Measurements from ENCODE around the gene LSM2. TPM values are rescaled to one million over a fixed set of nuclear protein-coding genes. Genes with fewer than 3 reads are reported as not detected.

Gene LSM2
- total RNA-seq, 1 donor from 2014 or later, result 45.3 TPM

GRCh38 chr6:31758281-31758680 is 48.5 kb downstream of the LSM2 start:
- DNase-seq (ENCODE audit: extremely low read depth, low read depth, low spot score), result no peak

- DNase-seq (ENCODE audit: extremely low read depth, low read depth, low spot score), result no peak
These were observed 53.9 kb downstream of the LSM2 start for GRCh38 chr6:31752739-31753319.

GRCh38 chr6:31750411-31751022 is 56.2 kb downstream of the LSM2 start:
- no peak for DNase-seq (ENCODE audit: extremely low read depth, low read depth, low spot score)

- DNase-seq (ENCODE audit: extremely low read depth, low read depth, low spot score), result no peak
These were observed 57.3 kb downstream of the LSM2 start for GRCh38 chr6:31749301-31750036.

Other genes with a start within 250 kb of the LSM2 start
- gene LTA, start 234.7 kb downstream of the LSM2 start, total RNA-seq, result 0.53 TPM in 1 of 2 replicates, not detected in the other
- gene TNF, start 231.4 kb downstream of the LSM2 start, total RNA-seq, result 0.88 and 4.4 TPM in 2 replicates
- 16.5 and 41.8 TPM in 2 replicates for gene LTB, start 224.5 kb downstream of the LSM2 start, total RNA-seq
- 0.87 and 0.99 TPM in 2 replicates for gene LST1, start 220.7 kb downstream of the LSM2 start, total RNA-seq
- not detected in 2 replicates for gene NCR3, start 214.0 kb downstream of the LSM2 start, total RNA-seq
- gene AIF1, start 191.7 kb downstream of the LSM2 start, total RNA-seq, result not detected in 2 replicates
- 125 and 166 TPM in 2 replicates for gene PRRC2A, start 186.3 kb downstream of the LSM2 start, total RNA-seq
- 259 and 375 TPM in 2 replicates for gene BAG6, start 154.3 kb downstream of the LSM2 start, total RNA-seq
- gene APOM, start 151.1 kb downstream of the LSM2 start, total RNA-seq, result not detected in 2 replicates
- gene C6orf47, start 146.2 kb downstream of the LSM2 start, total RNA-seq, result 19.1 and 19.6 TPM in 2 replicates
- gene GPANK1, start 142.0 kb downstream of the LSM2 start, total RNA-seq, result 13.0 and 14.5 TPM in 2 replicates
- 292 and 314 TPM in 2 replicates for gene CSNK2B, start 140.9 kb downstream of the LSM2 start, total RNA-seq
- gene LY6G5B, start 137.0 kb downstream of the LSM2 start, total RNA-seq, result 2.6 and 7.9 TPM in 2 replicates
- gene LY6G5C, start 125.9 kb downstream of the LSM2 start, total RNA-seq, result 3.7 and 4.1 TPM in 2 replicates
- gene ABHD16A, start 103.6 kb downstream of the LSM2 start, total RNA-seq, result 35.7 and 49.2 TPM in 2 replicates
- not detected in 2 replicates for gene LY6G6F, start 100.1 kb downstream of the LSM2 start, total RNA-seq
- not detected in 2 replicates for gene LY6G6D, start 91.6 kb downstream of the LSM2 start, total RNA-seq
- not detected in 2 replicates for gene LY6G6C, start 85.2 kb downstream of the LSM2 start, total RNA-seq
- not detected in 2 replicates for gene MPIG6B, start 83.6 kb downstream of the LSM2 start, total RNA-seq
- 110 and 138 TPM in 2 replicates for gene DDAH2, start 77.7 kb downstream of the LSM2 start, total RNA-seq
- 541 and 655 TPM in 2 replicates for gene CLIC1, start 70.4 kb downstream of the LSM2 start, total RNA-seq
- gene MSH5, start 67.0 kb downstream of the LSM2 start, total RNA-seq, result 3.7 and 18.7 TPM in 2 replicates
- gene SAPCD1, start 44.3 kb downstream of the LSM2 start, total RNA-seq, result 3.3 and 3.9 TPM in 2 replicates
- 0.34 and 0.58 TPM in 2 replicates for gene VWA7, start 29.6 kb downstream of the LSM2 start, total RNA-seq
- gene VARS1, start 11.2 kb downstream of the LSM2 start, total RNA-seq, result 90.9 and 105 TPM in 2 replicates
- 0.44 and 0.53 TPM in 2 replicates for gene HSPA1L, start 8.3 kb upstream of the LSM2 start, total RNA-seq
- gene HSPA1A, start 8.6 kb upstream of the LSM2 start, total RNA-seq, result 140 and 161 TPM in 2 replicates
- gene HSPA1B, start 20.8 kb upstream of the LSM2 start, total RNA-seq, result 76.3 and 95.3 TPM in 2 replicates
- 82.6 and 83.5 TPM in 2 replicates for gene NEU1, start 55.9 kb upstream of the LSM2 start, total RNA-seq
- gene SLC44A4, start 72.0 kb upstream of the LSM2 start, total RNA-seq, result 0.05 and 1.7 TPM in 2 replicates
- gene EHMT2, start 90.7 kb upstream of the LSM2 start, total RNA-seq, result 39.0 and 46.4 TPM in 2 replicates
- 1.7 TPM in 2 replicates for gene ZBTB12, start 95.1 kb upstream of the LSM2 start, total RNA-seq
- gene C2, start 120.8 kb upstream of the LSM2 start, total RNA-seq, result not detected in 2 replicates
- 0.53 and 2.3 TPM in 2 replicates for gene CFB, start 139.1 kb upstream of the LSM2 start, total RNA-seq
- 101 and 117 TPM in 2 replicates for gene NELFE, start 152.0 kb upstream of the LSM2 start, total RNA-seq
- 42.1 and 46.3 TPM in 2 replicates for gene SKIC2, start 152.2 kb upstream of the LSM2 start, total RNA-seq
- gene DXO, start 165.2 kb upstream of the LSM2 start, total RNA-seq, result 16.6 and 17.3 TPM in 2 replicates
- gene C4A, start 175.1 kb upstream of the LSM2 start, total RNA-seq, result 1.3 and 1.8 TPM in 2 replicates
- gene C4B, start 207.8 kb upstream of the LSM2 start, total RNA-seq, result 1.1 and 1.3 TPM in 2 replicates
- not detected in 2 replicates for gene CYP21A2, start 231.4 kb upstream of the LSM2 start, total RNA-seq

Data from glomerular endothelial cell (primary cell).